Uterus (tissue), 2 donors: Measurements from ENCODE around the gene MAPK8IP2.

ENCODE experiments used
- CTCF ChIP-seq, 4 experiments: fragments of 200-600 bp in 2 of 4; fragments of 450-650 bp in 2 of 4; sonication (generic) in 2 of 4; IDR thresholded peaks; one replicate each; pipeline ENCODE4 v1.5.1; 2016 to 2019; ENCODE audit warnings: antibody characterized with exemption in 4 of 4, mild to moderate bottlenecking in 2 of 4, moderate library complexity in 1 of 4
- POLR2A ChIP-seq, 2 donors: fragments of 450-650 bp; IDR thresholded peaks; one replicate each; pipeline ENCODE4 v1.6.1; 2016; ENCODE audit warnings: antibody characterized with exemption in 2 of 2, mild to moderate bottlenecking in 1 of 2, moderate library complexity in 1 of 2

GRCh38 chr22:50551160-50551752 lies 49.3 kb upstream of the MAPK8IP2 start:
- TF ChIP-seq CTCF (IDR thresholded peaks at IDR 0.05), result no peak
- no peak for TF ChIP-seq POLR2A (IDR thresholded peaks at IDR 0.05)
